Measurements from ENCODE around the gene STMN3.

Gene STMN3

GRCh38 chr20:63687419-63688178 lies 34.4 kb upstream of the STMN3 start:
- DNase-seq (ENCODE audit: low spot score in 2 of 2): no peak
- H3K36me3 ChIP-seq (replicated peaks): no peaks in the 10 kb centered on the region; the same call in 1 of the 2 replicates
- no peaks in the 10 kb centered on the region for H3K27me3 ChIP-seq (ENCODE audit: low read depth)
- H3K4me3 ChIP-seq: no peak overlapping the region
- no peaks in the 10 kb centered on the region for H3K9me3 ChIP-seq
- H3K4me1 ChIP-seq: no peaks in the 10 kb centered on the region
- in situ Hi-C loops (cut with MboI; ENCODE audit: low sequenced_read_pairs): no loop called here

GRCh38 chr20:63686492-63687321 lies 33.5 kb upstream of the STMN3 start:
- DNase-seq (ENCODE audit: low spot score in 2 of 2): no peak
- Histone ChIP-seq H3K9me3 (no peaks in the 10 kb centered on the region), H3K4me3 (no peak overlapping the region)

GRCh38 chr20:63686094-63686491 lies 32.9 kb upstream of the STMN3 start:
- no peak overlapping the region for H3K4me3 ChIP-seq
- H3K27me3 ChIP-seq (ENCODE audit: low read depth): no peaks in the 10 kb centered on the region
- no peaks in the 10 kb centered on the region for H3K9me3 ChIP-seq
- no peaks in the 10 kb centered on the region; the same call in 1 of the 2 replicates for H3K36me3 ChIP-seq (replicated peaks)
- in situ Hi-C loops (cut with MboI; ENCODE audit: low sequenced_read_pairs): no loop called here
- H3K4me1 ChIP-seq: no peaks in the 10 kb centered on the region
- no peak for DNase-seq (ENCODE audit: low spot score in 2 of 2)

More at GRCh38 chr20:63686492-63687321, 33.5 kb upstream of the STMN3 start:
- H3K4me1 ChIP-seq: no peaks in the 10 kb centered on the region
- no peaks in the 10 kb centered on the region for H3K27me3 ChIP-seq (ENCODE audit: low read depth)
- in situ Hi-C loops (cut with MboI; ENCODE audit: low sequenced_read_pairs): no loop called here
- H3K36me3 ChIP-seq (replicated peaks): no peaks in the 10 kb centered on the region; the same call in 1 of the 2 replicates

- Histone ChIP-seq H3K4me3 (no peak overlapping the region), H3K4me1 (no peaks in the 10 kb centered on the region), H3K27me3 (ENCODE audit: low read depth) (no peaks in the 10 kb centered on the region), H3K9me3 (no peaks in the 10 kb centered on the region), H3K36me3 (replicated peaks) (no peaks in the 10 kb centered on the region; the same call in 1 of the 2 replicates)
- in situ Hi-C loops (cut with MboI; ENCODE audit: low sequenced_read_pairs): no loop called here
- no peak for DNase-seq (ENCODE audit: low spot score in 2 of 2)
These were observed 32.2 kb upstream of the STMN3 start for GRCh38 chr20:63685269-63686026.

GRCh38 chr20:63682384-63683139 lies 29.3 kb upstream of the STMN3 start:
- no peak for DNase-seq (ENCODE audit: low spot score in 2 of 2)
- Histone ChIP-seq H3K4me1 (no peaks in the 10 kb centered on the region), H3K36me3 (replicated peaks) (no peaks in the 10 kb centered on the region; the same call in 1 of the 2 replicates), H3K27me3 (ENCODE audit: low read depth) (no peaks in the 10 kb centered on the region), H3K9me3 (no peaks in the 10 kb centered on the region), H3K4me3 (no peak overlapping the region)
- in situ Hi-C loops (cut with MboI; ENCODE audit: low sequenced_read_pairs): no loop called here

GRCh38 chr20:63681609-63682142 lies 28.5 kb upstream of the STMN3 start:
- Histone ChIP-seq H3K9me3 (no peaks in the 10 kb centered on the region), H3K4me1 (no peaks in the 10 kb centered on the region), H3K27me3 (ENCODE audit: low read depth) (no peaks in the 10 kb centered on the region), H3K4me3 (no peak overlapping the region), H3K36me3 (replicated peaks) (peaks cover 6% of the 10 kb centered on the region; the same call in 1 of the 2 replicates)
- no peak for DNase-seq (ENCODE audit: low spot score in 2 of 2)
- in situ Hi-C loops (cut with MboI; ENCODE audit: low sequenced_read_pairs): no loop called here

- in situ Hi-C loops (cut with MboI; ENCODE audit: low sequenced_read_pairs): no loop called here
- no peak overlapping the region for H3K4me3 ChIP-seq
- no peaks in the 10 kb centered on the region for H3K9me3 ChIP-seq
- no peaks in the 10 kb centered on the region for H3K4me1 ChIP-seq
- H3K27me3 ChIP-seq (ENCODE audit: low read depth): no peaks in the 10 kb centered on the region
- no peak for DNase-seq (ENCODE audit: low spot score in 2 of 2)
- H3K36me3 ChIP-seq (replicated peaks): peaks cover 11% of the 10 kb centered on the region
These were observed 27.8 kb upstream of the STMN3 start for GRCh38 chr20:63680857-63681608.

GRCh38 chr20:63680427-63680826 lies 27.2 kb upstream of the STMN3 start:
- Histone ChIP-seq H3K36me3 (replicated peaks) (peaks cover 16% of the 10 kb centered on the region), H3K4me3 (no peak overlapping the region), H3K27me3 (ENCODE audit: low read depth) (no peaks in the 10 kb centered on the region), H3K4me1 (no peaks in the 10 kb centered on the region), H3K9me3 (no peaks in the 10 kb centered on the region)
- DNase-seq (ENCODE audit: low spot score in 2 of 2): no peak
- in situ Hi-C loops (cut with MboI; ENCODE audit: low sequenced_read_pairs): no loop called here

- no peaks in the 10 kb centered on the region for H3K4me1 ChIP-seq
- no peaks in the 10 kb centered on the region for H3K27me3 ChIP-seq (ENCODE audit: low read depth)
- peaks cover 20% of the 10 kb centered on the region for H3K36me3 ChIP-seq (replicated peaks)
- DNase-seq (ENCODE audit: low spot score in 2 of 2): no peak
- in situ Hi-C loops (cut with MboI; ENCODE audit: low sequenced_read_pairs): no loop called here
- H3K4me3 ChIP-seq: no peak overlapping the region
- H3K9me3 ChIP-seq: no peaks in the 10 kb centered on the region
These were observed 26.6 kb upstream of the STMN3 start for GRCh38 chr20:63679799-63680305.

GRCh38 chr20:63678667-63679465 lies 25.6 kb upstream of the STMN3 start:
- Histone ChIP-seq H3K4me1 (no peaks in the 10 kb centered on the region), H3K27me3 (ENCODE audit: low read depth) (no peaks in the 10 kb centered on the region), H3K4me3 (no peak overlapping the region), H3K36me3 (replicated peaks) (peaks cover 20% of the 10 kb centered on the region), H3K9me3 (no peaks in the 10 kb centered on the region)
- no peak for DNase-seq (ENCODE audit: low spot score in 2 of 2)
- in situ Hi-C loops (cut with MboI; ENCODE audit: low sequenced_read_pairs): no loop called here

- in situ Hi-C loops (cut with MboI; ENCODE audit: low sequenced_read_pairs): no loop called here
- Histone ChIP-seq H3K36me3 (replicated peaks) (peaks cover 20% of the 10 kb centered on the region), H3K4me3 (no peak overlapping the region), H3K9me3 (no peaks in the 10 kb centered on the region), H3K4me1 (no peaks in the 10 kb centered on the region), H3K27me3 (ENCODE audit: low read depth) (no peaks in the 10 kb centered on the region)
- no peak for DNase-seq (ENCODE audit: low spot score in 2 of 2)
These were observed 24.8 kb upstream of the STMN3 start for GRCh38 chr20:63678071-63678470.

All from HAP-1 (cell line).